Lower leg skin (tissue), 4 donors: ENCODE results near the gene METTL4. TPM values are rescaled to one million over a fixed set of nuclear protein-coding genes. Genes with fewer than 3 reads are reported as not detected.

Experiments
- DNase-seq, 2 donors: peaks; one replicate each; pipeline ENCODE4 v3.0.0-alpha.2; 2019; ENCODE audit warnings: low spot score in 2 of 2
- H3K4me3 ChIP-seq: fragments of 200-600 bp; sonication (generic); 2 replicates; pipeline ENCODE4 v1.5.1; 2017; ENCODE audit warnings: mild to moderate bottlenecking, low read depth; ENCODE audit not compliant: poor library complexity, severe bottlenecking
- POLR2A ChIP-seq, 2 donors: fragments of 450-650 bp; IDR thresholded peaks; one replicate each; pipeline ENCODE4 v1.6.1; 2016 to 2017; ENCODE audit warnings: antibody characterized with exemption in 2 of 2, mild to moderate bottlenecking in 1 of 2, moderate library complexity in 1 of 2
- WGBS, 2 donors: methylation state at CpG; one replicate each; pipeline ENCODE4 v1.1.5; 2018; 5-methylcytosine and 5-hydroxymethylcytosine counted together
- intact Hi-C: fragments of 100-400 bp; cut with DNase I; formaldehyde crosslinking; loops from one replicate; pipeline ENCODE4 v1.15.0; 2023; ENCODE audit warnings: low total_unique reads
- total RNA-seq, 4 donors: library from RNA; depleted of rRNA; stranded (reverse); fragments of >200 nt; gene quantifications; one replicate each; pipeline ENCODE4 v1.1.0, GENCODE V29; 2016
- TF ChIP-seq, protein P1 (sequence below), 3 donors: fragments of 450-650 bp; IDR thresholded peaks; one replicate each; pipeline ENCODE4 v1.5.1; 2016; ENCODE audit warnings: antibody characterized with exemption in 3 of 3, mild to moderate bottlenecking in 3 of 3, moderate library complexity in 2 of 3

METTL4 gene
- total RNA-seq, 4 donors from 2014 or later: 2.1 to 6.0 (median 4.0) TPM

DNA sequence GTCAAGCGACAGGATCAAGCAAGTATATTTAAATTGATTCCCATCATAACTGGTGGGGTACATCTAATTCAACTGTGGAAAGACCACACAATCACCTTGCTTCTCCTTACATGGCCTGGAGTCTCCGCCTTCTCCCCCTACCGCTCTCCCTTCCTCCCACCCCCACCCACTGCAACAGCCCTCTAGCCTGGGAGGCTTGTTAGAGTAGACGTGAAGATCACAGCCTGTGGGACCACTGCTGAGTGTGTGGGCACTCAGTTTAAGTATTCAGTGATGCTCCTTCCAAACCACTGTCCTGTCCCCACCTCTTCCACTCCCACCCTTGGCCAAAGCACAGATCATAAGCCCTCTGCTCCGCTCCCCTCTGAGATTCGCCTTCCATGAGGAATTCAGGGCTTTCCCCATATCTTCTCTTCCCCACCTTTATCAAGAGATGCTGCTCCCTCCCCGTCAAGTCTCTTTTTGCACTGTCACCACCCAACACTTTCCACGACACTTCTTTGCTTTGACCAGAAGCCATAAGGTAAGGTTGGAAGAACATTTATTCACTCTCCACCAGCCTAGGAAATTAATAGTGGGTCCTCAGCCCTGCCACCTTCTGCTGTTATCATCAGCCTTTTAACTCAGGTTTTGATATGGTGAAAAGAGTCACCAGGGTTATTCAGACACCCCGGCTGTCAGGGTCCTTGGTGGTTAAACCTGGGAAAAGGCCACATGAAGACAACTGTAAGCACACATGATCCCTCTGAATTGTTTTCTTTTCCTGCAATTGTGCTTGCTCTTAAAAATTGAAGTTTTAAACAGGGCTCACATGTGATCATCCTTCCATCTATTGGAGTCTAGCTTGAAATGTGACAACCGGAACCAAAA lies 1.7 kb downstream of the METTL4 start:
- TF ChIP-seq POLR2A (IDR thresholded peaks at IDR 0.05): no peak
- TF ChIP-seq, protein P1, sequence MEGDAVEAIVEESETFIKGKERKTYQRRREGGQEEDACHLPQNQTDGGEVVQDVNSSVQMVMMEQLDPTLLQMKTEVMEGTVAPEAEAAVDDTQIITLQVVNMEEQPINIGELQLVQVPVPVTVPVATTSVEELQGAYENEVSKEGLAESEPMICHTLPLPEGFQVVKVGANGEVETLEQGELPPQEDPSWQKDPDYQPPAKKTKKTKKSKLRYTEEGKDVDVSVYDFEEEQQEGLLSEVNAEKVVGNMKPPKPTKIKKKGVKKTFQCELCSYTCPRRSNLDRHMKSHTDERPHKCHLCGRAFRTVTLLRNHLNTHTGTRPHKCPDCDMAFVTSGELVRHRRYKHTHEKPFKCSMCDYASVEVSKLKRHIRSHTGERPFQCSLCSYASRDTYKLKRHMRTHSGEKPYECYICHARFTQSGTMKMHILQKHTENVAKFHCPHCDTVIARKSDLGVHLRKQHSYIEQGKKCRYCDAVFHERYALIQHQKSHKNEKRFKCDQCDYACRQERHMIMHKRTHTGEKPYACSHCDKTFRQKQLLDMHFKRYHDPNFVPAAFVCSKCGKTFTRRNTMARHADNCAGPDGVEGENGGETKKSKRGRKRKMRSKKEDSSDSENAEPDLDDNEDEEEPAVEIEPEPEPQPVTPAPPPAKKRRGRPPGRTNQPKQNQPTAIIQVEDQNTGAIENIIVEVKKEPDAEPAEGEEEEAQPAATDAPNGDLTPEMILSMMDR (IDR thresholded peaks at IDR 0.05): no peak
- 87 to 91% methylated on average over 10 of the region's 10 CpGs for WGBS, 2 donors
- H3K4me3 ChIP-seq: no peak overlapping the region
- DNase-seq: no peak
- intact Hi-C loops: no loop called here

DNA sequence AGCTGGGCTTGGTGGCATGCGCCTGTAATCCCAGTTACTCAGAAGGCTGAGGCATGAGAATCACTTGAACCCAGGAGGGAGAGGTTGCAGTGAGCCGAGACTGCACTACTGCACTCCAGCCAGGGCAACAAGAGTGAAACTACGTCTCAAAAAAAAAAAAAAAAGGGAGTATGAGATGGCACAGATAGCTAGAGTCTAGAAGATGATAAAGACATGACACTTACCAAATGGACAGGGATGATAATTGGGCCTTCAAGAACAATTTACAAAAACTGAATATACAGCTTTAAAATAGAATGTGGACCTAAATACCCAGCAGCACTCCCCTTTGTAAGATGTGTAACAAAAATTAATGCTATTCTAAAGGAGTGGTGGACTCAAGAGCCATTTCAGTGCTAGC lies 2.7 kb downstream of the METTL4 start:
- intact Hi-C loops: no loop called here
- 90 to 95% methylated on average over 3 of the region's 3 CpGs for WGBS, 2 donors

DNA sequence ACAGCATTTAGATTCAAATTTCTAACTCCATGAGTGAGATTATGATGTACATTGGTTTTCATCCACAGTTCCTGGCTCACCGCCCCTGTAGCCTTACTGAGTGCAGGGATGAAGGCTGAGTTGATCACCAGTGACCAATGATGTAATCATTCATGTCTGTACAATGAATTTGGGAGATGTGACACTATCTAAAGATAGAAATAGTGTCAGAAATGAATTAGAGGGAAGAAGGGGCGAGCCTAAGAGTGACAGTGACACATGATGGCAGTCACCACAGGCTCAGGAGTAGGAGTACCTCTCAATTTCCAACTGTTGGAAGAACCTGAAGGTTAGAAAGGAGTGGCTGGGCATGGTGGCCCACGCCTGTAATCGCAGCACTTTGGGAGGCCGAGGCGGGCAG lies 3.2 kb downstream of the METTL4 start:
- TF ChIP-seq, protein P1 (IDR thresholded peaks at IDR 0.05): no peak
- TF ChIP-seq POLR2A (IDR thresholded peaks at IDR 0.05): no peak
- intact Hi-C loops: no loop called here
- WGBS, 2 donors: 75 to 85% methylated on average over 5 to 6 of the region's 6 CpGs
- no peak overlapping the region for H3K4me3 ChIP-seq
- no peak for DNase-seq

More for the DNA sequence above, 2.7 kb downstream of the METTL4 start:
- DNase-seq: no peak
- TF ChIP-seq POLR2A (IDR thresholded peaks at IDR 0.05): no peak
- TF ChIP-seq, protein P1 (IDR thresholded peaks at IDR 0.05): no peak
- H3K4me3 ChIP-seq: no peak overlapping the region

DNA sequence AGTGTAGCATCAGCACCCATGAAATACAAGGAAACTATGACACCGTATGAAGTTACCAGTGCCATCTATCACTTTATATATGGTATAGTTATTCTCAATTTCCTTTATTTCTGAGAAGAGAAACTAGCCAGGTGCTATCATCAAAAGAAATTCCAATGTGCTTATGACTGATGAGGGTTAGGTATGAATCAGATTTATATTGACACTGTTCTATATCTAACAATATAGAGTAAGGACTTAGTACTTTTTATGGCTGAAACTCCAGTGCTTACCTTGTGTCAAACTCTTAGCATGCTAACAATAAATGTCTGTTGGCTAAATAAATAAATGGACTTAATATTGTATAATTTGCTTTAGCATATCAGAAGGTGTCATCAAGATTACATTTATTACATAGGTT lies 6.9 kb downstream of the METTL4 start:
- intact Hi-C loops: no loop called here
- 88 to 94% methylated on average over 1 of the region's 1 CpG for WGBS, 2 donors
- no peak overlapping the region for H3K4me3 ChIP-seq
- TF ChIP-seq, protein P1 (IDR thresholded peaks at IDR 0.05): no peak
- TF ChIP-seq POLR2A (IDR thresholded peaks at IDR 0.05): no peak
- DNase-seq: no peak

DNA sequence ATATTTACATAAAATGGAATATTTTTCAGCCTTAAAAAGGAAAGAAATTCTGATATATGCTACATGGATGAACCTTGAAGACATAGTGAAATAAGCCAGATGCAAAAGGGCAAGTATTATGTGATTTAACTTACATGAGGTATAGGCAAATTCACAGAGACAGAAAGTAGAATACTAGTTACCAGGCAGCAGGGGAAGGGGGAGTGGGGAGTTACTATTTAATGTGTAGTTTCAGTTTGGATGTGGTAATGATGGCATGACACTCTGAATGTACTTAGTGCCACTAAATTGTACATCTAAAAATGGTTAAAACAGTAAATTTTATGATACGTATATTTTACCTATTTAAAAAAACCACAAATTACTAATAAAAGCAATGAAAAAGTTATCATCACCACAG lies 12.1 kb downstream of the METTL4 start:
- TF ChIP-seq, protein P1 (IDR thresholded peaks at IDR 0.05): no peak
- TF ChIP-seq POLR2A (IDR thresholded peaks at IDR 0.05): no peak
- H3K4me3 ChIP-seq: no peak overlapping the region
- DNase-seq: no peak
- intact Hi-C loops: no loop called here
- WGBS, 2 donors: 93 to 98% methylated on average over 1 of the region's 1 CpG
